ENCODE measurements around the gene HSD11B2. TPM values are rescaled to one million over a fixed set of nuclear protein-coding genes. Genes with fewer than 3 reads are reported as not detected.

Gene HSD11B2
- total RNA-seq, 1 donor from 2014 or later: 8.5 TPM

DNA sequence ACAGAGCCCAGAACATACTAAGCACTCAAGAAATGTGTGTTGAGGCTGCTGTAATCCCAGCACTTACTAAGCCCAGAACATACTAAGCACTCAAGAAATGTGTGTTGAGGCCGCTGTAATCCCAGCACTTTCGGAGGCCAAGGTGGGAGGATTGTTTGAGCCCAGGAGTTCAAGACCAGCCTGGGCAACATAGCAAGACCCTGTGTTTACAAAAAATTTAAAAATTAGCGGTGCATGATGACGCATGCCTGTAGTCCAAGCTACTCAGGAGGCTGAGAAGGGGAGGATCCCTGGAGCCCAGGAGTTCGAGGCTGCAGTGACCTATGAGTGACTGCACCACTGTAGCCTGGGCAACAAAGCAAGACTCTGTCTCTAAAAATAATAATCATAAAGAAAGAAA, 7.9 kb upstream of the HSD11B2 start:
- Mint-ChIP-seq H3K4me1 (ENCODE audit: unreplicated experiment) (peaks cover 30% of the 10 kb centered on the region), H3K4me3 (no peak overlapping the region), H3K27ac (no peak overlapping the region), H3K36me3 (no peaks in the 10 kb centered on the region), H3K27me3 (peaks cover 26% of the 10 kb centered on the region), H3K9me3 (no peaks in the 10 kb centered on the region)
- TF ChIP-seq, protein P1, sequence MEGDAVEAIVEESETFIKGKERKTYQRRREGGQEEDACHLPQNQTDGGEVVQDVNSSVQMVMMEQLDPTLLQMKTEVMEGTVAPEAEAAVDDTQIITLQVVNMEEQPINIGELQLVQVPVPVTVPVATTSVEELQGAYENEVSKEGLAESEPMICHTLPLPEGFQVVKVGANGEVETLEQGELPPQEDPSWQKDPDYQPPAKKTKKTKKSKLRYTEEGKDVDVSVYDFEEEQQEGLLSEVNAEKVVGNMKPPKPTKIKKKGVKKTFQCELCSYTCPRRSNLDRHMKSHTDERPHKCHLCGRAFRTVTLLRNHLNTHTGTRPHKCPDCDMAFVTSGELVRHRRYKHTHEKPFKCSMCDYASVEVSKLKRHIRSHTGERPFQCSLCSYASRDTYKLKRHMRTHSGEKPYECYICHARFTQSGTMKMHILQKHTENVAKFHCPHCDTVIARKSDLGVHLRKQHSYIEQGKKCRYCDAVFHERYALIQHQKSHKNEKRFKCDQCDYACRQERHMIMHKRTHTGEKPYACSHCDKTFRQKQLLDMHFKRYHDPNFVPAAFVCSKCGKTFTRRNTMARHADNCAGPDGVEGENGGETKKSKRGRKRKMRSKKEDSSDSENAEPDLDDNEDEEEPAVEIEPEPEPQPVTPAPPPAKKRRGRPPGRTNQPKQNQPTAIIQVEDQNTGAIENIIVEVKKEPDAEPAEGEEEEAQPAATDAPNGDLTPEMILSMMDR (conservative IDR thresholded peaks at IDR 0.05): no peak
- no peak for DNase-seq (ENCODE audit: extremely low spot score, unreplicated experiment)

DNA sequence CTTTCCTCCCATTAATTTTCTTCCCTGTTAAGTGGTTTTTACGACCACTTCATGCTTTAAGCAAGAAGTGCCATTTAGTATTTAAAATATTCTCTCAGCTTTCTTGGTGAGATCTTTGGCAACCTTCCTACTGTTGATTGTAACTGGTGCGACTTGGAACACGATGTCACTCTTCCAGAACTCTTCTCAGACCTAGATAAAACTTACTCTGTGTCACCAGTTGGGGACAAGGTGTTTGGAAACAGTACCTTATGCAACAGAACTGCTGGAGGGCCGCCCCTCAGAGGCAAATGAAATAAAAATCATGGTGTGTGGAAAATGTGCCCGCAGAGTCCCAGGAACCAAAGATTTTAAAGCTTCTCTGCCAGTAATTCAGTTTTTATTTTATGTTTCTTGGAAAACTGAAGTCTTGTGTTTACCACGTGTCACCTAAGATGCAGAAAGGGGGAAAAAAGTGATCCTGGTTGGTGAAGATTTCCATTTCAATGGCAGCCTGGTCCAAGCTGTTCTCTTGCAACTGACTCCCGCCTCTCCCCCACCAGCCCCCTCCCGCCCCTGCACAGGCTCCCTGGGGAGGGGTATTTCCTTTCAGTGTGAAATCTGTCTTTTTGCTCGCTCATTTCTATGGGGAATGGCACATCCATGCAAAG, 7.2 kb upstream of the HSD11B2 start:
- no peak for DNase-seq (ENCODE audit: extremely low spot score, unreplicated experiment)
- Mint-ChIP-seq H3K36me3 (no peaks in the 10 kb centered on the region), H3K4me3 (no peak overlapping the region), H3K27ac (peak overlapping the region; percentile 18), H3K27me3 (peaks cover 31% of the 10 kb centered on the region), H3K4me1 (ENCODE audit: unreplicated experiment) (peaks cover 30% of the 10 kb centered on the region), H3K9me3 (no peaks in the 10 kb centered on the region)
- TF ChIP-seq, protein P1 (conservative IDR thresholded peaks at IDR 0.05): no peak

DNA sequence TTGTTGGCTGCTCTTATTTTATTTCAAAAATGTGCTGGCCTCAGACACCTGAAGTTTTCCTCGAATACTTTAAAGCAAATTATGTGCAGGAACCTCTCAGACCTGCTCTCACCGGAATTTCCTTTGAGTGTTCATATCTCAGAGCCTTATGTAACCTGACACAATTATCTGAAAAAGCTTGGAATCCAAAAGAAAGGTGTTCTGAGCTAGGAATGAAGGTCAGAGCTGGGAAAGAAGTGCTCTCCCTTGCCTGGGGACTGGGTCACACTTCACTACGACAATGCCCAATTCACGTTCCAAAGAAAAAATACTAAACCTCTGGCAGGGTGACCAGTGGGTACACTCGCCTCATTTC, 6.7 kb upstream of the HSD11B2 start:
- TF ChIP-seq, protein P1 (conservative IDR thresholded peaks at IDR 0.05): no peak
- no peak overlapping the region for H3K27ac Mint-ChIP-seq
- H3K4me3 Mint-ChIP-seq: no peak overlapping the region

DNA sequence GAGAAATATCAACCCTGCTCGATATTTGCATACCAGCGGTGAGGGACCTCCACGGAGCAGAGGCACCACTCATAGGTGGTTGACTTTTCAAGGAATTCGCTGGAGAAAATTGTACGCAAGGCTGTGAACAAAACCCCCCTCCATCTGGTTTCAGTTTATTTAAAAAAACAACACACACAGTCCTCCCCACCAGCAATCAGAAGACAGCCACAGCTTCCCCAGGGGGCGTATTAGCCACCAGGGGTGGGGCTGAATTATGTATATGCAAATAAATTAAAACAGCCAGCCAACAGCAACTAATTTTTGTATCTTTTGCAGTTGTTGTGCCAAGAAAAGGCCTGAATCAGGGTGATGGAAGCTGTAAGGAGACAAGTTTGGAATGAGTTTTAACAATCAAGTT, 5.9 kb upstream of the HSD11B2 start:
- peaks cover 42% of the 10 kb centered on the region for H3K27me3 Mint-ChIP-seq
- TF ChIP-seq, protein P1 (conservative IDR thresholded peaks at IDR 0.05): no peak
- H3K4me3 Mint-ChIP-seq: no peak overlapping the region
- no peaks in the 10 kb centered on the region for H3K9me3 Mint-ChIP-seq
- peaks cover 30% of the 10 kb centered on the region for H3K4me1 Mint-ChIP-seq (ENCODE audit: unreplicated experiment)
- no peaks in the 10 kb centered on the region for H3K36me3 Mint-ChIP-seq
- no peak for DNase-seq (ENCODE audit: extremely low spot score, unreplicated experiment)
- peak overlapping the region; percentile 40 for H3K27ac Mint-ChIP-seq

More for the DNA sequence above, 6.7 kb upstream of the HSD11B2 start:
- H3K9me3 Mint-ChIP-seq: no peaks in the 10 kb centered on the region
- peaks cover 36% of the 10 kb centered on the region for H3K27me3 Mint-ChIP-seq
- no peak for DNase-seq (ENCODE audit: extremely low spot score, unreplicated experiment)
- no peaks in the 10 kb centered on the region for H3K36me3 Mint-ChIP-seq
- peaks cover 34% of the 10 kb centered on the region for H3K4me1 Mint-ChIP-seq (ENCODE audit: unreplicated experiment)

DNA sequence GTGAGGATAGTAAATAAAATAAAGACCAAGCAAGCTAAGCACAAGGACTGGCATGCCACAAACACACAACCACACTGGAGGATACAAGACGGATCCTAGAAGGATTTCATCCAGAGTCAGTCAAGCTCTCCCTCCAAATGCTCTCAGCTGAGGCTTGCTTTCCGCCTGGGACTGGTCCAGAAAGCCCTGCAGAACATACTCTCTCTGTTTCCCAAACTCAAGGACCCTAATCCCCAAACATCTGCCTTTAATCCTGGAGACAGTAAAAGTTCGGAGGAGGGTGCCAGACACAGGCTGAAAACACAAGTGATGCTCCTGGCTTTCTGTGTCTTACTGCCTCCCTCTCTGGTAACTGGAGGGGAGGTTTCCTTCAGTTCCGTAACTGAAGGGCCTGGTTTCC, 5.3 kb upstream of the HSD11B2 start:
- TF ChIP-seq, protein P1 (conservative IDR thresholded peaks at IDR 0.05): no peak
- no peak overlapping the region for H3K4me3 Mint-ChIP-seq
- H3K4me1 Mint-ChIP-seq (ENCODE audit: unreplicated experiment): peaks cover 30% of the 10 kb centered on the region
- H3K9me3 Mint-ChIP-seq: no peaks in the 10 kb centered on the region
- no peaks in the 10 kb centered on the region for H3K36me3 Mint-ChIP-seq
- no peak for DNase-seq (ENCODE audit: extremely low spot score, unreplicated experiment)
- H3K27ac Mint-ChIP-seq: no peak overlapping the region
- H3K27me3 Mint-ChIP-seq: peaks cover 47% of the 10 kb centered on the region

All from type B pancreatic cell (in vitro differentiated cells).